IMR-90 (cell line): ENCODE results near the gene ARPC2. TPM values are rescaled to one million over a fixed set of nuclear protein-coding genes. Genes with fewer than 3 reads are reported as not detected.

Source experiments
- ATAC-seq: fragments of 200-7000 bp; cut with Tn5 transposase; 2 replicates; pipeline ENCODE4 v1.9.1; 2020; ENCODE audit warnings: low read depth, mild to moderate bottlenecking, moderate library complexity
- BruUV-seq: library from RNA; stranded (reverse); fragments of 400-500 nt; replicated peaks from 2 replicates; lab custom pipeline; 2021; lab: Mats Ljungman, UMichigan
- CTCF ChIA-PET: fragments of 300-600 bp; formaldehyde crosslinking; extraction: SDS; loops from one replicate; lab custom pipeline; 2021; ENCODE audit warnings: antibody characterized with exemption; lab: Yijun Ruan, JAX
- POLR2A ChIA-PET: fragments of 300-600 bp; sonication (Branson Sonifier 250); formaldehyde crosslinking; loops from one replicate; lab custom pipeline; 2022; ENCODE audit warnings: antibody characterized with exemption; ENCODE audit not compliant: unreplicated experiment; lab: Charles Lee
- DNase-seq: peaks from one replicate; pipeline ENCODE4 v3.0.0; 2013
- H2AFZ ChIP-seq: replicated peaks from 2 replicates; pipeline ENCODE3; 2013; ENCODE audit warnings: low read length, mild to moderate bottlenecking; ENCODE audit not compliant: poor library complexity
- H2AK5ac ChIP-seq: 2 replicates; pipeline ENCODE4 v1.6.1; 2013; ENCODE audit warnings: low read depth, low read length, inconsistent platforms
- H2AK9ac ChIP-seq: replicated peaks from 2 replicates; pipeline ENCODE3; 2013; ENCODE audit warnings: mild to moderate bottlenecking, low read depth, low read length, moderate library complexity; ENCODE audit not compliant: poor library complexity
- H2BK120ac ChIP-seq: 2 replicates; pipeline ENCODE4 v1.6.1; 2013; ENCODE audit warnings: low read depth, low read length, inconsistent platforms
- H2BK15ac ChIP-seq: 3 replicates; pipeline ENCODE4 v1.6.1; 2013; ENCODE audit warnings: low read depth, low read length, inconsistent platforms
- H2BK20ac ChIP-seq: 2 replicates; pipeline ENCODE4 v1.6.1; 2013; ENCODE audit warnings: low read depth, mild to moderate bottlenecking, inconsistent platforms, low read length, moderate library complexity
- H2BK5ac ChIP-seq: 2 replicates; pipeline ENCODE4 v1.6.1; 2013; ENCODE audit warnings: mild to moderate bottlenecking, low read depth, low read length, inconsistent platforms; ENCODE audit not compliant: poor library complexity, severe bottlenecking
- H3K14ac ChIP-seq: replicated peaks from 2 replicates; pipeline ENCODE4 v1.6.1; 2013; ENCODE audit warnings: low read depth, low read length, inconsistent platforms
- H3K18ac ChIP-seq: 2 replicates; pipeline ENCODE4 v1.6.1; 2013; ENCODE audit warnings: low read depth, low read length, control low read depth
- H3K23ac ChIP-seq: 2 replicates; pipeline ENCODE4 v1.6.1; 2013; ENCODE audit warnings: low read depth, low read length, inconsistent platforms
- H3K27ac ChIP-seq: 2 replicates; pipeline ENCODE4 v1.5.1; 2013; ENCODE audit warnings: mild to moderate bottlenecking, control low read depth, low read length; ENCODE audit not compliant: insufficient read depth
- H3K27me3 ChIP-seq: 2 replicates; pipeline ENCODE4 v1.6.1; 2013; ENCODE audit warnings: low read length; ENCODE audit not compliant: control insufficient read depth, insufficient read depth
- H3K36me3 ChIP-seq: 2 replicates; pipeline ENCODE4 v1.6.1; 2013; ENCODE audit warnings: low read length, mixed read lengths; ENCODE audit not compliant: control insufficient read depth, insufficient read depth
- H3K4ac ChIP-seq: 2 replicates; pipeline ENCODE4 v1.6.1; 2013; ENCODE audit warnings: low read depth, low read length, inconsistent platforms
- H3K4me1 ChIP-seq: 2 replicates; pipeline ENCODE4 v1.6.1; 2013; ENCODE audit warnings: low read length, mixed read lengths; ENCODE audit not compliant: control insufficient read depth, insufficient read depth
- H3K4me2 ChIP-seq: 2 replicates; pipeline ENCODE4 v1.6.1; 2013; ENCODE audit warnings: low read depth, mild to moderate bottlenecking, control low read depth, low read length, moderate library complexity
- H3K4me3 ChIP-seq: 2 replicates; pipeline ENCODE4 v1.5.1; 2013; ENCODE audit warnings: low read depth, mild to moderate bottlenecking, control low read depth, low read length, moderate library complexity; ENCODE audit not compliant: insufficient read depth
- H3K56ac ChIP-seq: 2 replicates; pipeline ENCODE4 v1.6.1; 2013; ENCODE audit warnings: low read length, inconsistent platforms; ENCODE audit not compliant: insufficient read depth; ENCODE audit errors: extremely low read depth
- H3K79me1 ChIP-seq, 2 experiments: 2 replicates each; pipeline ENCODE4 v1.6.1; 2013; ENCODE audit warnings: low read length in 2 of 2, inconsistent platforms in 1 of 2, low read depth in 1 of 2
- H3K9ac ChIP-seq: 2 replicates; pipeline ENCODE4 v1.6.1; 2013; ENCODE audit warnings: low read depth, low read length, control low read depth
- H3K9me1 ChIP-seq: 2 replicates; pipeline ENCODE4 v1.6.1; 2013; ENCODE audit warnings: low read length, inconsistent platforms; ENCODE audit not compliant: insufficient read depth
- H3K9me3 ChIP-seq: 2 replicates; pipeline ENCODE4 v1.6.1; 2013; ENCODE audit warnings: low read length; ENCODE audit not compliant: control insufficient read depth, insufficient read depth
- H4K20me1 ChIP-seq: 2 replicates; pipeline ENCODE4 v1.6.1; 2013; ENCODE audit warnings: low read length, inconsistent platforms; ENCODE audit not compliant: insufficient read depth
- H4K5ac ChIP-seq: 2 replicates; pipeline ENCODE4 v1.6.1; 2013; ENCODE audit warnings: mild to moderate bottlenecking, low read depth, low read length, control low read depth
- H4K8ac ChIP-seq, 2 experiments: 2 replicates each; pipeline ENCODE4 v1.6.1; 2013; ENCODE audit warnings: low read depth in 2 of 2, low read length in 2 of 2, control low read depth in 1 of 2, inconsistent platforms in 1 of 2
- H4K91ac ChIP-seq: 2 replicates; pipeline ENCODE4 v1.6.1; 2013; ENCODE audit warnings: low read depth, low read length, inconsistent platforms; ENCODE audit not compliant: insufficient read depth
- BHLHE40 ChIP-seq: fragments of 150-350 bp; IDR thresholded peaks from 2 replicates; pipeline ENCODE4 v1.6.1; 2016; ENCODE audit warnings: mild to moderate bottlenecking, low read depth, low read length
- CEBPB ChIP-seq: IDR thresholded peaks from 2 replicates; pipeline ENCODE4 v1.6.1; 2012; ENCODE audit warnings: low read depth, low read length, improper control_type of control experiment
- CHD1 ChIP-seq: IDR thresholded peaks from 2 replicates; pipeline ENCODE4 v1.6.1; 2012; ENCODE audit warnings: low read depth, low read length, improper control_type of control experiment
- FOS ChIP-seq: fragments of 150-350 bp; IDR thresholded peaks from 2 replicates; pipeline ENCODE4 v1.6.1; 2016; ENCODE audit warnings: low read depth, low read length
- MAFK ChIP-seq: IDR thresholded peaks from 2 replicates; pipeline ENCODE4 v1.6.1; 2012; ENCODE audit warnings: low read depth, low read length, improper control_type of control experiment
- MAZ ChIP-seq: IDR thresholded peaks from 2 replicates; pipeline ENCODE4 v1.6.1; 2012; ENCODE audit warnings: low read depth, mild to moderate bottlenecking, low read length, improper control_type of control experiment, moderate library complexity, borderline replicate concordance
- MXI1 ChIP-seq: IDR thresholded peaks from 2 replicates; pipeline ENCODE4 v1.6.1; 2012; ENCODE audit warnings: low read depth, mild to moderate bottlenecking, low read length, moderate library complexity, borderline replicate concordance
- NFE2L2 ChIP-seq: fragments of 150-350 bp; IDR thresholded peaks from 2 replicates; pipeline ENCODE4 v1.6.1; 2016; ENCODE audit warnings: low read depth, mild to moderate bottlenecking, low read length
- POLR2A ChIP-seq: IDR thresholded peaks from 2 replicates; pipeline ENCODE4 v1.6.1; 2012; ENCODE audit warnings: mild to moderate bottlenecking, low read depth, low read length
- RAD21 ChIP-seq: IDR thresholded peaks from 2 replicates; pipeline ENCODE4 v1.6.1; 2012; ENCODE audit warnings: low read length, improper control_type of control experiment
- RCOR1 ChIP-seq: IDR thresholded peaks from 2 replicates; pipeline ENCODE4 v1.6.1; 2012; ENCODE audit warnings: mild to moderate bottlenecking, low read length, improper control_type of control experiment; ENCODE audit not compliant: insufficient replicate concordance
- RFX5 ChIP-seq: IDR thresholded peaks from 2 replicates; pipeline ENCODE4 v1.8.0; 2012; ENCODE audit warnings: low read depth, mild to moderate bottlenecking, low read length, moderate library complexity
- SMC3 ChIP-seq: fragments of 150-350 bp; IDR thresholded peaks from 2 replicates; pipeline ENCODE4 v1.6.1; 2016; ENCODE audit warnings: low read depth, mild to moderate bottlenecking, antibody characterized with exemption, low read length, moderate library complexity
- WGBS, 2 experiments: methylation state at CpG; one replicate each; pipeline versions ENCODE4 v1.1.5 to v1.1.7; 2013; ENCODE audit warnings: missing lambda C conversion rate in 2 of 2; ENCODE audit not compliant: insufficient read length in 1 of 2; ENCODE audit errors: extremely low coverage in 2 of 2; 5-methylcytosine and 5-hydroxymethylcytosine counted together
- dilution Hi-C: fragments of 300-500 bp; cut with HindIII; formaldehyde crosslinking; loops from one replicate; pipeline ENCODE4 v1.14.3; 2018; ENCODE audit warnings: low sequenced_read_pairs; ENCODE audit not compliant: unreplicated experiment
- in situ Hi-C: fragments of 300-500 bp; cut with MboI; formaldehyde crosslinking; loops from 3 replicates; pipeline ENCODE4 v1.14.3; 2019; ENCODE audit warnings: low sequenced_read_pairs, inconsistent platforms, mixed read lengths
- intact Hi-C: fragments of 100-400 bp; cut with micrococcal nuclease; formaldehyde crosslinking; loops from 2 replicates; pipeline ENCODE4 v1.10.0; 2022
- polyA plus RNA-seq, 3 experiments: library from polyadenylated mRNA; depleted of rRNA; stranded (reverse); fragments of >200 nt; gene quantifications; 2 replicates each; pipeline ENCODE4 v1.2.3, GENCODE V29; 2012; ENCODE audit warnings: low replicate concordance in 1 of 3
- total RNA-seq: library from RNA; depleted of rRNA; stranded (reverse); fragments of >200 nt; gene quantifications from 2 replicates; pipeline ENCODE4 v1.2.3, GENCODE V29; 2012
- TF ChIP-seq, protein P1 (sequence below): conservative IDR thresholded peaks from 2 replicates; pipeline ENCODE4 v1.5.1; 2012; ENCODE audit warnings: mild to moderate bottlenecking, low read depth, low read length, improper control_type of control experiment
- TF ChIP-seq, protein P2 (sequence below): fragments of 150-350 bp; IDR thresholded peaks from 2 replicates; pipeline ENCODE4 v1.6.1; 2016; ENCODE audit warnings: low read depth, mild to moderate bottlenecking, low read length, moderate library complexity, borderline replicate concordance
- TF ChIP-seq, protein P3 (sequence below): fragments of 150-350 bp; IDR thresholded peaks from 2 replicates; pipeline ENCODE4 v1.6.1; 2017; ENCODE audit warnings: mild to moderate bottlenecking, antibody characterized with exemption, low read length, low read depth

The ARPC2 gene
- total and polyA plus RNA-seq, 2 of the 4 experiments (the other 2 are of a cell fraction) = 561 to 635 TPM

DNA sequence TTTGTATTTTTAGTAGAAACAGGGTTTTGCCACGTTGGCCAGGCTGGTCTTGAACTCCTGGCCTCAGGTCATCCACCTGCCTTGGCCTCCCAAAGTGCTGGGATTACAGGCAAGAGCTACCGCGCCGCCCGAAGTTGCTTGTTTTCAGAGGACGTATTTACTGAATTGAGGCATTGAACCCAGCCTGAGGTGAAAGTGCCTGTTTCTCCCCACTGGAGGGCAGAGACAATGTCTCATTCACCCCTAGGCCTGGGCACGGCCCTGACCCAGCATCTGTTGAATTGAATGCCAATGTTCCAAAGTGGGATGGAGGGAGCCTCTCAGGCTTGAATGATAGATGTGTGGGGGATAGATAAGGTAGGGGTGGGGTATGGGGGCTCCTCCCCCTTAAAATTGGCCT is 79.9 kb downstream of the ARPC2 start:
- no peak for ATAC-seq
- no peak overlapping the region for H2BK120ac ChIP-seq
- H3K4me3 ChIP-seq = no peak overlapping the region
- H3K4me2 ChIP-seq = no peak overlapping the region
- no peak overlapping the region for H4K91ac ChIP-seq
- H3K79me1 ChIP-seq = peaks cover 0 to 4% of the 10 kb centered on the region in 2 experiments; a peak in 2 of 4 replicates
- no peaks in the 10 kb centered on the region for H3K36me3 ChIP-seq
- H2BK15ac ChIP-seq = no peak overlapping the region
- no peak overlapping the region for H4K5ac ChIP-seq
- H4K8ac ChIP-seq = no peak overlapping the region
- peaks cover 5% of the 10 kb centered on the region for H3K9me1 ChIP-seq
- dilution Hi-C loops (no loop called here), in situ Hi-C loops (no loop called here), intact Hi-C loops (no loop called here)
- H3K9ac ChIP-seq = no peak overlapping the region
- peaks cover 4% of the 10 kb centered on the region; the same call in 1 of the 2 replicates for H3K4me1 ChIP-seq
- no TSS peak for BruUV-seq
- no peak overlapping the region for H3K14ac ChIP-seq
- no peak overlapping the region for H3K56ac ChIP-seq
- ChIA-PET POLR2A (interaction anchor here (0.6 to 1.5 kb wide), 2 partner anchors 10 to 26 kb away, joined by 3 read pairs; partner anchors contain the start of gene PNKD), CTCF (interaction anchor here (1.3 kb wide), 1 partner anchor 26 kb away, joined by 3 read pairs; the partner anchor contains the start of gene PNKD)
- H3K9me3 ChIP-seq = no peaks in the 10 kb centered on the region
- H2AK5ac ChIP-seq = peak overlapping the region; percentile 8; the same call in 1 of the 2 replicates
- no peaks in the 10 kb centered on the region for H4K20me1 ChIP-seq
- H3K27ac ChIP-seq = no peak overlapping the region
- peak overlapping the region; percentile 44 for H2AK9ac ChIP-seq
- no peak for TF ChIP-seq RCOR1
- no peak for TF ChIP-seq RAD21
- TF ChIP-seq, protein P1, sequence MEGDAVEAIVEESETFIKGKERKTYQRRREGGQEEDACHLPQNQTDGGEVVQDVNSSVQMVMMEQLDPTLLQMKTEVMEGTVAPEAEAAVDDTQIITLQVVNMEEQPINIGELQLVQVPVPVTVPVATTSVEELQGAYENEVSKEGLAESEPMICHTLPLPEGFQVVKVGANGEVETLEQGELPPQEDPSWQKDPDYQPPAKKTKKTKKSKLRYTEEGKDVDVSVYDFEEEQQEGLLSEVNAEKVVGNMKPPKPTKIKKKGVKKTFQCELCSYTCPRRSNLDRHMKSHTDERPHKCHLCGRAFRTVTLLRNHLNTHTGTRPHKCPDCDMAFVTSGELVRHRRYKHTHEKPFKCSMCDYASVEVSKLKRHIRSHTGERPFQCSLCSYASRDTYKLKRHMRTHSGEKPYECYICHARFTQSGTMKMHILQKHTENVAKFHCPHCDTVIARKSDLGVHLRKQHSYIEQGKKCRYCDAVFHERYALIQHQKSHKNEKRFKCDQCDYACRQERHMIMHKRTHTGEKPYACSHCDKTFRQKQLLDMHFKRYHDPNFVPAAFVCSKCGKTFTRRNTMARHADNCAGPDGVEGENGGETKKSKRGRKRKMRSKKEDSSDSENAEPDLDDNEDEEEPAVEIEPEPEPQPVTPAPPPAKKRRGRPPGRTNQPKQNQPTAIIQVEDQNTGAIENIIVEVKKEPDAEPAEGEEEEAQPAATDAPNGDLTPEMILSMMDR = no peak
- no peak for TF ChIP-seq CHD1
- TF ChIP-seq, protein P2, sequence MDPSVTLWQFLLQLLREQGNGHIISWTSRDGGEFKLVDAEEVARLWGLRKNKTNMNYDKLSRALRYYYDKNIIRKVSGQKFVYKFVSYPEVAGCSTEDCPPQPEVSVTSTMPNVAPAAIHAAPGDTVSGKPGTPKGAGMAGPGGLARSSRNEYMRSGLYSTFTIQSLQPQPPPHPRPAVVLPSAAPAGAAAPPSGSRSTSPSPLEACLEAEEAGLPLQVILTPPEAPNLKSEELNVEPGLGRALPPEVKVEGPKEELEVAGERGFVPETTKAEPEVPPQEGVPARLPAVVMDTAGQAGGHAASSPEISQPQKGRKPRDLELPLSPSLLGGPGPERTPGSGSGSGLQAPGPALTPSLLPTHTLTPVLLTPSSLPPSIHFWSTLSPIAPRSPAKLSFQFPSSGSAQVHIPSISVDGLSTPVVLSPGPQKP = no peak
- TF ChIP-seq CEBPB = no peak
- TF ChIP-seq FOS = no peak
- TF ChIP-seq, protein P3, sequence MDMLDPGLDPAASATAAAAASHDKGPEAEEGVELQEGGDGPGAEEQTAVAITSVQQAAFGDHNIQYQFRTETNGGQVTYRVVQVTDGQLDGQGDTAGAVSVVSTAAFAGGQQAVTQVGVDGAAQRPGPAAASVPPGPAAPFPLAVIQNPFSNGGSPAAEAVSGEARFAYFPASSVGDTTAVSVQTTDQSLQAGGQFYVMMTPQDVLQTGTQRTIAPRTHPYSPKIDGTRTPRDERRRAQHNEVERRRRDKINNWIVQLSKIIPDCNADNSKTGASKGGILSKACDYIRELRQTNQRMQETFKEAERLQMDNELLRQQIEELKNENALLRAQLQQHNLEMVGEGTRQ = no peak
- TF ChIP-seq SMC3 = no peak
- no peak for TF ChIP-seq NFE2L2
- no peak for TF ChIP-seq BHLHE40
- TF ChIP-seq RFX5 = no peak
- no peak for TF ChIP-seq POLR2A
- TF ChIP-seq MXI1 = no peak
- TF ChIP-seq MAFK = no peak
- no peak for TF ChIP-seq MAZ
- H3K23ac ChIP-seq = no peak overlapping the region
- H2AFZ ChIP-seq = no peak overlapping the region
- no peaks in the 10 kb centered on the region for H3K27me3 ChIP-seq
- H2BK20ac ChIP-seq = no peak overlapping the region
- no peak for DNase-seq
- no peak overlapping the region for H3K4ac ChIP-seq
- WGBS, 2 experiments = 94% methylated on average over 5 of the region's 7 CpGs; no CpG with 5 or more reads in 1 of the 2 experiments
- H3K18ac ChIP-seq = no peak overlapping the region
- H2BK5ac ChIP-seq = peak overlapping the region; percentile 21
